22Rv1 (cell line): ENCODE measurements around the gene ADAMTS3.

Source experiments
- H3K27ac ChIP-seq: fragments of 450-650 bp; 2 replicates; pipeline ENCODE4 v1.5.1; 2017
- CTCF ChIP-seq: fragments of 450-650 bp; IDR thresholded peaks from 2 replicates; pipeline ENCODE4 v1.5.1; 2017; ENCODE audit warnings: mild to moderate bottlenecking
- ZFX ChIP-seq: fragments of 450-650 bp; IDR thresholded peaks from 2 replicates; pipeline ENCODE4 v1.6.1; 2017; ENCODE audit warnings: antibody characterized with exemption, borderline replicate concordance

Gene ADAMTS3

GRCh38 chr4:72301759-72302158 is 267.3 kb downstream of the ADAMTS3 start:
- TF ChIP-seq CTCF (no peak), ZFX (no peak)
- no peak overlapping the region for H3K27ac ChIP-seq

GRCh38 chr4:72300126-72300525 is 268.9 kb downstream of the ADAMTS3 start:
- TF ChIP-seq CTCF, result no peak
- no peak for TF ChIP-seq ZFX
- H3K27ac ChIP-seq, result no peak overlapping the region

GRCh38 chr4:72295966-72296557 is 273.0 kb downstream of the ADAMTS3 start:
- TF ChIP-seq CTCF (peak; percentile 86), ZFX (no peak)
- no peak overlapping the region for H3K27ac ChIP-seq

GRCh38 chr4:72290737-72291136 is 278.3 kb downstream of the ADAMTS3 start:
- TF ChIP-seq ZFX, result no peak
- TF ChIP-seq CTCF, result no peak
- no peak overlapping the region for H3K27ac ChIP-seq

- TF ChIP-seq ZFX, result no peak
- no peak for TF ChIP-seq CTCF
- no peak overlapping the region for H3K27ac ChIP-seq
These were observed 282.1 kb downstream of the ADAMTS3 start for GRCh38 chr4:72286910-72287309.

GRCh38 chr4:72286185-72286584 is 282.8 kb downstream of the ADAMTS3 start:
- TF ChIP-seq CTCF (peak; percentile 47), ZFX (no peak)
- no peak overlapping the region for H3K27ac ChIP-seq

GRCh38 chr4:72283357-72283756 is 285.7 kb downstream of the ADAMTS3 start:
- H3K27ac ChIP-seq, result no peak overlapping the region
- no peak for TF ChIP-seq ZFX
- no peak for TF ChIP-seq CTCF
